ENCODE data around the gene RNF113B. TPM values are rescaled to one million over a fixed set of nuclear protein-coding genes. Genes with fewer than 3 reads are reported as not detected.

Gene RNF113B
- total and polyA plus RNA-seq, 2 of the 13 experiments (the other 11 are each of a cell fraction or from before 2014, with no cell fraction given) = not detected

DNA sequence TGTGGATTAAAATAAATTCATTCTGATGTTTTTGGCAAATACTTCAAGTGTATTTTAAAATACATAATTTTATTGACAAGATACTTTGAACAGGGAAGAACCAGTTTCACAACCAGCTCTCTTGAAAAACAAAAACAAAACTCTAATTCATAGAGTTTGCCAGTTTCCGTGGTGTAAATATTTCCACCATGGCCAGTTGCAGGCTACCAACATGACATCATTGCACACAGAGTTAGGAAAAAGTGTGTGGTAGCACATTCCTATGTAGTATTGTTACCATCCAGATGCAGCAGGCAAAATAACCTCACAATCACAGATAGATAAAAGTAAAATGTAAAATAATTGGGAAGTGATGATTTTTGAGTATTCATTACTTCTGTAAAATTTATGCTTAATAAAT is 7.7 kb upstream of the RNF113B start:
- WGBS (ENCODE audit: low lambda C conversion rate) = 83% methylated on average over 1 of the region's 1 CpG
- Histone ChIP-seq H3K4me1 (ENCODE audit: insufficient read depth, low read length) (peaks cover 78% of the 10 kb centered on the region), H3K36me3 (replicated peaks in 1 of 2; ENCODE audit: control insufficient read depth in 1 of 2, insufficient read depth in 2 of 2, low read length in 2 of 2) (peaks cover 3 to 6% of the 10 kb centered on the region in 2 experiments; a peak in 3 of 5 replicates), H4K20me1 (ENCODE audit: insufficient read depth, low read length) (peaks cover 90% of the 10 kb centered on the region), H3K4me3 (replicated peaks in 1 of 3; ENCODE audit: insufficient read depth in 1 of 3, low read depth in 2 of 3, low read length in 3 of 3) (no peak overlapping the region), H3K9ac (ENCODE audit: insufficient read depth, low read depth, low read length) (no peak overlapping the region), H3K9me3 (ENCODE audit: low read length) (no peaks in the 10 kb centered on the region), H2AFZ (ENCODE audit: low read length) (no peak overlapping the region), H3K27me3 (ENCODE audit: control insufficient read depth in 1 of 2, insufficient read depth in 2 of 2, low read length in 2 of 2) (no peaks in the 10 kb centered on the region), H3K27ac (ENCODE audit: extremely low read length, insufficient read depth, low read length) (no peak overlapping the region), H3K4me2 (ENCODE audit: low read depth, low read length) (no peak overlapping the region), H3K79me2 (ENCODE audit: insufficient read depth, low read length) (peaks cover 96% of the 10 kb centered on the region)
- intact Hi-C loops (cut with micrococcal nuclease; ENCODE audit: unreplicated experiment) (no loop called here), in situ Hi-C loops (cut with HindIII; ENCODE audit: extremely low pct_ligation_motif_present, low pct_unique_long_range_greater_than_20kb) (no loop called here)
- no peak for TF ChIP-seq TRAFD1 (CRISPR knock-in tag; IDR thresholded peaks at IDR 0.05; ENCODE audit: borderline replicate concordance)
- no peak for TF ChIP-seq SRSF1 (optimal IDR thresholded peaks at IDR 0.05; ENCODE audit: low read depth, low read length)
- TF ChIP-seq, protein P1, sequence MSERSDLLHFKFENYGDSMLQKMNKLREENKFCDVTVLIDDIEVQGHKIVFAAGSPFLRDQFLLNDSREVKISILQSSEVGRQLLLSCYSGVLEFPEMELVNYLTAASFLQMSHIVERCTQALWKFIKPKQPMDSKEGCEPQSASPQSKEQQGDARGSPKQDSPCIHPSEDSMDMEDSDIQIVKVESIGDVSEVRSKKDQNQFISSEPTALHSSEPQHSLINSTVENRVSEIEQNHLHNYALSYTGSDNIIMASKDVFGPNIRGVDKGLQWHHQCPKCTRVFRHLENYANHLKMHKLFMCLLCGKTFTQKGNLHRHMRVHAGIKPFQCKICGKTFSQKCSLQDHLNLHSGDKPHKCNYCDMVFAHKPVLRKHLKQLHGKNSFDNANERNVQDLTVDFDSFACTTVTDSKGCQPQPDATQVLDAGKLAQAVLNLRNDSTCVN (CRISPR knock-in tag; IDR thresholded peaks at IDR 0.05; ENCODE audit: borderline replicate concordance) = no peak
- TF ChIP-seq RARG (CRISPR knock-in tag; IDR thresholded peaks at IDR 0.05; ENCODE audit: low read depth) = no peak
- TF ChIP-seq ZC3H4 (CRISPR knock-in tag; IDR thresholded peaks at IDR 0.05; ENCODE audit: borderline replicate concordance) = no peak
- no peak for TF ChIP-seq TEAD3 (CRISPR knock-in tag; optimal IDR thresholded peaks at IDR 0.05; ENCODE audit: borderline replicate concordance)
- no peak for TF ChIP-seq JUN (CRISPR knock-in tag; IDR thresholded peaks at IDR 0.05)
- no peak for TF ChIP-seq MAFK (conservative IDR thresholded peaks at IDR 0.05 in 1 of 2, IDR thresholded peaks at IDR 0.05 in 1 of 2; ENCODE audit: low read length in 2 of 2)
- TF ChIP-seq KDM6A (CRISPR knock-in tag; IDR thresholded peaks at IDR 0.05; ENCODE audit: low read depth) = no peak
- no peak for TF ChIP-seq ZNF230 (CRISPR knock-in tag; IDR thresholded peaks at IDR 0.05)
- no peak for TF ChIP-seq ARID2 (CRISPR knock-in tag; IDR thresholded peaks at IDR 0.05; ENCODE audit: borderline replicate concordance)
- no peak for TF ChIP-seq ZNF225 (CRISPR knock-in tag; IDR thresholded peaks at IDR 0.05)
- TF ChIP-seq AKAP8 (CRISPR knock-in tag; IDR thresholded peaks at IDR 0.05) = no peak
- POLR2A ChIA-PET = no interaction called here
- CTCF ChIA-PET (ENCODE audit: low intra/inter-chr PET ratio, low total read pairs) = no interaction called here
- DNase-seq (ENCODE audit: low spot score) (no peak), FAIRE-seq (no peak), ATAC-seq (no peak)
- BruUV-seq (replicated peaks) = no TSS peak
